ENCODE data around the gene RNASEH2C. TPM values are rescaled to one million over a fixed set of nuclear protein-coding genes. Genes with fewer than 3 reads are reported as not detected.

RNASEH2C gene
- total and polyA plus RNA-seq, 2 of the 4 experiments (the other 2 are of a cell fraction), result 34.8 to 40.0 TPM

DNA sequence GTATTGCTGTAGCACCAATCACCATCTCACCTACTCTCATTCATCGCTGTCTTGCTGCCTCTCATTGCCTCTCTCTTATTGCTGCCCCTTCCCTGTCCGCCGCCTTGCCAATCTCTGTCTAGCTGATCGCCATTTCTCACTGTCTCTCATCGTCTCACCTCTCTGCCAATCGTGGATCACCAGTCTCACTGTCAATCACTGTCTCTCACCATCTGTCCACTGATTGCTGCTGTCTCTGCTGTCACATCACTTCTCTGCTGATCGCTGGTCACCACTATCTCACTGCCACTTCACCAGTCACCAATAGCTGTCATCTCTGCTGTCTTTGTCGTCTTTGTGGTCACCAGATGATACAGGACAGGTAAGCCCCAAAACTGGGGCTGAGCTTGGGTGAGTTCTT, 20.6 kb upstream of the RNASEH2C start:
- 80% methylated on average over 6 of the region's 8 CpGs; no CpG with 5 or more reads in 1 of the 2 experiments for WGBS, 2 experiments (ENCODE audit: extremely low coverage in 2 of 2, insufficient read length in 1 of 2)
- CTCF ChIA-PET, result no interaction called here
- intact Hi-C loops (cut with micrococcal nuclease), result no loop called here

More for the DNA sequence above, 20.6 kb upstream of the RNASEH2C start:
- BruUV-seq (replicated peaks), result no TSS peak
- H2AK5ac ChIP-seq (ENCODE audit: low read depth, low read length), result no peak overlapping the region
- H4K5ac ChIP-seq (ENCODE audit: low read depth, low read length), result no peak overlapping the region
- H2BK15ac ChIP-seq (ENCODE audit: low read depth, low read length), result no peak overlapping the region
- H3K9me1 ChIP-seq (ENCODE audit: insufficient read depth, low read length), result peaks cover 2% of the 10 kb centered on the region; the same call in 1 of the 2 replicates
- no peaks in the 10 kb centered on the region for H3K4me1 ChIP-seq (ENCODE audit: control insufficient read depth, insufficient read depth, low read length)
- no peak overlapping the region for H2BK5ac ChIP-seq (ENCODE audit: low read depth, low read length, poor library complexity, severe bottlenecking)
- H3K18ac ChIP-seq (ENCODE audit: low read depth, low read length), result no peak overlapping the region
- no peak overlapping the region for H2BK120ac ChIP-seq (ENCODE audit: low read depth, low read length)
- POLR2A ChIA-PET (ENCODE audit: unreplicated experiment), result no interaction called here
- H3K79me1 ChIP-seq (ENCODE audit: low read depth in 1 of 2, low read length in 2 of 2), result no peaks in the 10 kb centered on the region
- H2AK9ac ChIP-seq (replicated peaks; ENCODE audit: low read depth, low read length, poor library complexity), result no peak overlapping the region
- no peak for TF ChIP-seq SMC3 (IDR thresholded peaks at IDR 0.05; ENCODE audit: low read depth, low read length)
- no peak for TF ChIP-seq RAD21 (IDR thresholded peaks at IDR 0.05; ENCODE audit: low read length)
- no peak for TF ChIP-seq RFX5 (IDR thresholded peaks at IDR 0.05; ENCODE audit: low read depth, low read length)
- TF ChIP-seq, protein P1, sequence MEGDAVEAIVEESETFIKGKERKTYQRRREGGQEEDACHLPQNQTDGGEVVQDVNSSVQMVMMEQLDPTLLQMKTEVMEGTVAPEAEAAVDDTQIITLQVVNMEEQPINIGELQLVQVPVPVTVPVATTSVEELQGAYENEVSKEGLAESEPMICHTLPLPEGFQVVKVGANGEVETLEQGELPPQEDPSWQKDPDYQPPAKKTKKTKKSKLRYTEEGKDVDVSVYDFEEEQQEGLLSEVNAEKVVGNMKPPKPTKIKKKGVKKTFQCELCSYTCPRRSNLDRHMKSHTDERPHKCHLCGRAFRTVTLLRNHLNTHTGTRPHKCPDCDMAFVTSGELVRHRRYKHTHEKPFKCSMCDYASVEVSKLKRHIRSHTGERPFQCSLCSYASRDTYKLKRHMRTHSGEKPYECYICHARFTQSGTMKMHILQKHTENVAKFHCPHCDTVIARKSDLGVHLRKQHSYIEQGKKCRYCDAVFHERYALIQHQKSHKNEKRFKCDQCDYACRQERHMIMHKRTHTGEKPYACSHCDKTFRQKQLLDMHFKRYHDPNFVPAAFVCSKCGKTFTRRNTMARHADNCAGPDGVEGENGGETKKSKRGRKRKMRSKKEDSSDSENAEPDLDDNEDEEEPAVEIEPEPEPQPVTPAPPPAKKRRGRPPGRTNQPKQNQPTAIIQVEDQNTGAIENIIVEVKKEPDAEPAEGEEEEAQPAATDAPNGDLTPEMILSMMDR (conservative IDR thresholded peaks at IDR 0.05; ENCODE audit: low read depth, low read length), result no peak
- no peak for TF ChIP-seq NFE2L2 (IDR thresholded peaks at IDR 0.05; ENCODE audit: low read depth, low read length)
- no peak for TF ChIP-seq POLR2A (IDR thresholded peaks at IDR 0.05; ENCODE audit: low read depth, low read length)
- TF ChIP-seq, protein P2, sequence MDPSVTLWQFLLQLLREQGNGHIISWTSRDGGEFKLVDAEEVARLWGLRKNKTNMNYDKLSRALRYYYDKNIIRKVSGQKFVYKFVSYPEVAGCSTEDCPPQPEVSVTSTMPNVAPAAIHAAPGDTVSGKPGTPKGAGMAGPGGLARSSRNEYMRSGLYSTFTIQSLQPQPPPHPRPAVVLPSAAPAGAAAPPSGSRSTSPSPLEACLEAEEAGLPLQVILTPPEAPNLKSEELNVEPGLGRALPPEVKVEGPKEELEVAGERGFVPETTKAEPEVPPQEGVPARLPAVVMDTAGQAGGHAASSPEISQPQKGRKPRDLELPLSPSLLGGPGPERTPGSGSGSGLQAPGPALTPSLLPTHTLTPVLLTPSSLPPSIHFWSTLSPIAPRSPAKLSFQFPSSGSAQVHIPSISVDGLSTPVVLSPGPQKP (IDR thresholded peaks at IDR 0.05; ENCODE audit: borderline replicate concordance, low read depth, low read length), result no peak
- peaks cover 1% of the 10 kb centered on the region for H3K27me3 ChIP-seq (ENCODE audit: control insufficient read depth, insufficient read depth, low read length)
- no peak overlapping the region for H2AFZ ChIP-seq (replicated peaks; ENCODE audit: low read length, poor library complexity)
- H3K9ac ChIP-seq (ENCODE audit: low read depth, low read length), result no peak overlapping the region
- no peak for ATAC-seq (ENCODE audit: low read depth)
- no peak overlapping the region for H4K8ac ChIP-seq (ENCODE audit: low read depth in 2 of 2, low read length in 2 of 2)
- no peak overlapping the region for H3K4me3 ChIP-seq (ENCODE audit: insufficient read depth, low read depth, low read length)
- in situ Hi-C loops (cut with MboI; ENCODE audit: low sequenced_read_pairs), result no loop called here
- H3K4me2 ChIP-seq (ENCODE audit: low read depth, low read length), result no peak overlapping the region
- no peaks in the 10 kb centered on the region for H3K9me3 ChIP-seq (ENCODE audit: control insufficient read depth, insufficient read depth, low read length)
- no peak overlapping the region for H4K91ac ChIP-seq (ENCODE audit: insufficient read depth, low read depth, low read length)
- H3K27ac ChIP-seq (ENCODE audit: insufficient read depth, low read length), result no peak overlapping the region
- no peak overlapping the region for H3K14ac ChIP-seq (replicated peaks; ENCODE audit: low read depth, low read length)
- H3K23ac ChIP-seq (ENCODE audit: low read depth, low read length), result no peak overlapping the region
- no peak overlapping the region for H3K4ac ChIP-seq (ENCODE audit: low read depth, low read length)
- no peaks in the 10 kb centered on the region for H3K36me3 ChIP-seq (ENCODE audit: control insufficient read depth, insufficient read depth, low read length)
- no peak overlapping the region for H2BK20ac ChIP-seq (ENCODE audit: low read depth, low read length)
- dilution Hi-C loops (cut with HindIII; ENCODE audit: low sequenced_read_pairs, unreplicated experiment), result no loop called here
- DNase-seq, result no peak
- H4K20me1 ChIP-seq (ENCODE audit: insufficient read depth, low read length), result no peaks in the 10 kb centered on the region
- H3K56ac ChIP-seq (ENCODE audit: extremely low read depth, insufficient read depth, low read length), result no peak overlapping the region

All from IMR-90 (cell line).